ENCODE measurements around the gene CEP128.

Gene CEP128

GRCh38 chr14:80507292-80507869, 434.2 kb downstream of the CEP128 start:
- TF ChIP-seq CTCF (IDR thresholded peaks at IDR 0.05) = no peak

GRCh38 chr14:80504781-80505180, 436.8 kb downstream of the CEP128 start:
- TF ChIP-seq CTCF (IDR thresholded peaks at IDR 0.05) = no peak

GRCh38 chr14:80498533-80498932, 443.0 kb downstream of the CEP128 start:
- TF ChIP-seq CTCF (IDR thresholded peaks at IDR 0.05) = no peak

- TF ChIP-seq CTCF (IDR thresholded peaks at IDR 0.05) = no peak
These were observed 445.4 kb downstream of the CEP128 start for GRCh38 chr14:80496090-80496489.

GRCh38 chr14:80494769-80495168, 446.8 kb downstream of the CEP128 start:
- no peak for TF ChIP-seq CTCF (IDR thresholded peaks at IDR 0.05)

GRCh38 chr14:80493620-80494019, 447.9 kb downstream of the CEP128 start:
- no peak for TF ChIP-seq CTCF (IDR thresholded peaks at IDR 0.05)

GRCh38 chr14:80491650-80492049, 449.9 kb downstream of the CEP128 start:
- no peak for TF ChIP-seq CTCF (IDR thresholded peaks at IDR 0.05)

GRCh38 chr14:80491131-80491530, 450.4 kb downstream of the CEP128 start:
- TF ChIP-seq CTCF (IDR thresholded peaks at IDR 0.05) = no peak

Data from LNCAP (cell line).